Peyer's patch (tissue), 4 donors: Measurements from ENCODE around the gene TGFBR1. TPM values are rescaled to one million over a fixed set of nuclear protein-coding genes. Genes with fewer than 3 reads are reported as not detected.

Experiments used
- DNase-seq, 3 donors: peaks; one replicate each; pipeline ENCODE4 v3.0.0-alpha.2; 2017 to 2019
- H3K27ac ChIP-seq, 4 donors: fragments of 200-600 bp; sonication (generic); one replicate each; pipeline ENCODE4 v1.5.1; 2016 to 2019
- H3K27me3 ChIP-seq, 2 donors: fragments of 200-600 bp; sonication (generic); one replicate each; pipeline ENCODE4 v1.5.1; 2019
- H3K36me3 ChIP-seq, 3 donors: fragments of 200-600 bp; sonication (generic); one replicate each; pipeline ENCODE4 v1.5.1; 2016 to 2019
- H3K4me1 ChIP-seq, 4 donors: fragments of 200-600 bp; sonication (generic); one replicate each; pipeline ENCODE4 v1.5.1; 2016 to 2019
- H3K4me3 ChIP-seq, 4 donors: fragments of 200-600 bp; sonication (generic); 1 replicate in 3 of 4; 2 replicates in 1 of 4; pipeline ENCODE4 v1.5.1; 2016 to 2019; ENCODE audit warnings: mild to moderate bottlenecking in 1 of 4
- H3K9me3 ChIP-seq, 4 donors: fragments of 200-600 bp; sonication (generic); one replicate each; pipeline ENCODE4 v1.5.1; 2016 to 2019; ENCODE audit warnings: mild to moderate bottlenecking in 1 of 4
- POLR2A ChIP-seq, 2 donors: fragments of 450-650 bp; IDR thresholded peaks; one replicate each; pipeline ENCODE4 v1.5.1; 2017; ENCODE audit warnings: antibody characterized with exemption in 2 of 2, mild to moderate bottlenecking in 2 of 2, moderate library complexity in 2 of 2
- small RNA-seq, 2 donors: library from RNA; depleted of rRNA; stranded (forward); fragments of <200 nt; gene quantifications; one replicate each; pipeline ENCODE3, GENCODE V24; 2016
- total RNA-seq, 4 donors: library from RNA; depleted of rRNA; stranded (reverse); fragments of >200 nt; gene quantifications; one replicate each; pipeline ENCODE4 v1.1.0, GENCODE V29; 2016
- TF ChIP-seq, protein P1 (sequence below), 6 experiments: fragments of 450-650 bp in 4 of 6; fragments of 200-600 bp in 2 of 6; sonication (generic) in 1 of 6; IDR thresholded peaks; one replicate each; pipeline ENCODE4 v1.5.1; 2017 to 2019; ENCODE audit warnings: antibody characterized with exemption in 6 of 6, mild to moderate bottlenecking in 3 of 6, moderate library complexity in 1 of 6

The TGFBR1 gene
- total RNA-seq, 4 donors from 2014 or later: 11.6 to 14.4 (median 13.5) TPM

DNA sequence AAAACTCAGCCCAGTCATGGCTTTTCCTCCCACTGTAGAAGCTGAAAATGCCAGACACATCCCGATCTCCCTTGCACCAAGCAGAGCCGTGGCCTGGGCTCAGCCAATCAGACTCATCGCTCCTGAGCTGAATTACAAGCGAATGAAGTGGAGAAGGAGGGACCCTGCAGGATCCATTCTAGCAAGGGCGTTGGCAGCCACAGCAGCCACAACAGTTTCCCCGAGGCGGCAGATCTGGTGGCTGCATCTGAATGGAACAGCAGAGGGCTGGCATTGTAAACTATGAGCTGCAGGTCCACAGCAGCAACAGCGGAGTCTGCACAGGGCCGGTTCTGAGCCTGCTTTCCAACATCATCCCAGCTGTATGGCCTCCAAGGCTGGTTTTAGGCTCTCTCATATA, 93.1 kb downstream of the TGFBR1 start:
- Histone ChIP-seq H3K27ac (no peak overlapping the region), H3K4me3 (no peak overlapping the region), H3K4me1 (no peaks in the 10 kb centered on the region), H3K27me3 (no peaks in the 10 kb centered on the region), H3K36me3 (no peaks in the 10 kb centered on the region), H3K9me3 (no peaks in the 10 kb centered on the region)
- TF ChIP-seq, protein P1, sequence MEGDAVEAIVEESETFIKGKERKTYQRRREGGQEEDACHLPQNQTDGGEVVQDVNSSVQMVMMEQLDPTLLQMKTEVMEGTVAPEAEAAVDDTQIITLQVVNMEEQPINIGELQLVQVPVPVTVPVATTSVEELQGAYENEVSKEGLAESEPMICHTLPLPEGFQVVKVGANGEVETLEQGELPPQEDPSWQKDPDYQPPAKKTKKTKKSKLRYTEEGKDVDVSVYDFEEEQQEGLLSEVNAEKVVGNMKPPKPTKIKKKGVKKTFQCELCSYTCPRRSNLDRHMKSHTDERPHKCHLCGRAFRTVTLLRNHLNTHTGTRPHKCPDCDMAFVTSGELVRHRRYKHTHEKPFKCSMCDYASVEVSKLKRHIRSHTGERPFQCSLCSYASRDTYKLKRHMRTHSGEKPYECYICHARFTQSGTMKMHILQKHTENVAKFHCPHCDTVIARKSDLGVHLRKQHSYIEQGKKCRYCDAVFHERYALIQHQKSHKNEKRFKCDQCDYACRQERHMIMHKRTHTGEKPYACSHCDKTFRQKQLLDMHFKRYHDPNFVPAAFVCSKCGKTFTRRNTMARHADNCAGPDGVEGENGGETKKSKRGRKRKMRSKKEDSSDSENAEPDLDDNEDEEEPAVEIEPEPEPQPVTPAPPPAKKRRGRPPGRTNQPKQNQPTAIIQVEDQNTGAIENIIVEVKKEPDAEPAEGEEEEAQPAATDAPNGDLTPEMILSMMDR (IDR thresholded peaks at IDR 0.05): no peak
- no peak for TF ChIP-seq POLR2A (IDR thresholded peaks at IDR 0.05)
- no peak for DNase-seq

DNA sequence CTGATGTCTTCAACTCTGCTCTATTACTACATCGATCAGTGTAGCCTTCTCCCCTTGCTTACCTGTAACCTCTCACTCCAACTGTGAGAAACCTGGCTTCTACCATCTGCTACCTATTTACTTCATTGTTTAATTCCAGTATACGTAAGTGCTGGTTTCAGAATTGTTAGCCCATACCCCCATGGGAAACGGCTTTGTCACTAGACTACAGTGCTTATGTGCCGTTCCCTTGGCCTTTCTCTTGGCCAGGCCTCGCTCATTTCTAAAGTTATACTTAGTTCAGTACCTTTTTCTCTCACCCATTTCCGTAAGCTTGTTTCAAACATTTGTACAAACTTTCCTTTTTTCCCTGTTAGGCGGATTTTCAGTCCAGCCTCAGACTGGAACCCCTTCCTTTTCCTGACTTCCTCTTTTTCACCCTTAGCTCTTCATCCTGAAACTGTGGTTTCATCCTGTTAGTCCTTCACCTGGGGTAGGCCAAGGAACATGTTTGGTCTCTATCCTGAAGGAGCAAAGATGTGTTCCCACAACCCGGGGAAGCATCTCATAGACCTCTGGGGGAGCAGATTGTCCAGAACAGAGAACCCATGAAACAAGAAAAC, 95.1 kb downstream of the TGFBR1 start:
- DNase-seq: no peak
- TF ChIP-seq, protein P1 (IDR thresholded peaks at IDR 0.05): no peak
- no peak for TF ChIP-seq POLR2A (IDR thresholded peaks at IDR 0.05)
- Histone ChIP-seq H3K27ac (no peak overlapping the region), H3K4me1 (no peaks in the 10 kb centered on the region), H3K4me3 (no peak overlapping the region), H3K36me3 (no peaks in the 10 kb centered on the region), H3K9me3 (no peaks in the 10 kb centered on the region), H3K27me3 (no peaks in the 10 kb centered on the region)

DNA sequence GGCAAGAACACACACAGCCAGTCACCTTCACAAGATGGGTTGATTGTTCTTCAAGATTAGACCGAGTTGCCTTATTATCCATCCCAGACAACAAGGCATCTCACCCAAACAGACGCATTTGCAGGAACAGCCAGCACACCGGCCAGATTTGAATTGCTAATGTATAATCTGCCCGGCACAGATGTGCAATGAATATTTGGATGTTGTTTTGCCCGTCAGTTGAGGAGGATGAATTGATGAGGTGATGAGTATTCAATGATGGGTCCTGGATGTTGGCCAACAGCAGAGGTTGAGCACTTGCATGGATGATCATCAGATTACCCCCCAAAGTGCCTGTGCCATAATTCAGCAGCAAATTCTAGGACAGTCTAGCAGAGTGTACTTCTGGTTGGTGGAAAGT, 96.7 kb downstream of the TGFBR1 start:
- Histone ChIP-seq H3K27ac (no peak overlapping the region), H3K9me3 (no peaks in the 10 kb centered on the region), H3K36me3 (no peaks in the 10 kb centered on the region), H3K27me3 (no peaks in the 10 kb centered on the region), H3K4me3 (no peak overlapping the region), H3K4me1 (no peaks in the 10 kb centered on the region)
- TF ChIP-seq, protein P1 (IDR thresholded peaks at IDR 0.05): no peak
- TF ChIP-seq POLR2A (IDR thresholded peaks at IDR 0.05): no peak
- no peak for DNase-seq

Small RNAs within 50 kb of the gene (small RNA-seq; reads per million reads assigned to genes)
- gene RN7SL794P (0 reads per million in 2 donors), gene RNA5SP290 (0 reads per million in 2 donors)

Other genes starting within 250 kb of the TGFBR1 start
- gene COL15A1, start 161.2 kb upstream of the TGFBR1 start, total RNA-seq: 10 to 100 TPM in 1 of 4 donors, 1 to 10 TPM in 3; 1.4 to 16.5 (median 5.6) TPM
- 10 to 100 TPM; 19.0 to 36.2 (median 31.0) TPM for gene ALG2, start 116.8 kb downstream of the TGFBR1 start, total RNA-seq
- gene SEC61B, start 117.2 kb downstream of the TGFBR1 start, total RNA-seq: 10 to 100 TPM; 47.7 to 73.6 (median 58.0) TPM